Fibroblast of pulmonary artery (primary cell): ENCODE results near the gene PAPSS1.
A peak's percentile ranks its signal among the peaks of the same experiment; 100 is the strongest.
"Not testable (repeated sequence)": the region's sequence is repeated elsewhere in the genome, so short reads cannot be mapped to it uniquely, and the experiment has no call there.

ENCODE experiments used
- DNase-seq: peaks from one replicate; pipeline ENCODE4 v3.0.0-alpha.2; 2010; ENCODE audit warnings: low read depth
- H3K4me3 ChIP-seq: replicated peaks from 2 replicates; pipeline ENCODE4 v1.5.1; 2011; ENCODE audit warnings: low read depth, mild to moderate bottlenecking, control low read depth, low read length, moderate library complexity
- TF ChIP-seq, protein P1 (sequence below): IDR thresholded peaks from 2 replicates; pipeline ENCODE4 v1.5.1; 2011; ENCODE audit warnings: mild to moderate bottlenecking, control low read depth, low read length, inconsistent platforms; ENCODE audit errors: missing control alignments

The PAPSS1 gene

DNA sequence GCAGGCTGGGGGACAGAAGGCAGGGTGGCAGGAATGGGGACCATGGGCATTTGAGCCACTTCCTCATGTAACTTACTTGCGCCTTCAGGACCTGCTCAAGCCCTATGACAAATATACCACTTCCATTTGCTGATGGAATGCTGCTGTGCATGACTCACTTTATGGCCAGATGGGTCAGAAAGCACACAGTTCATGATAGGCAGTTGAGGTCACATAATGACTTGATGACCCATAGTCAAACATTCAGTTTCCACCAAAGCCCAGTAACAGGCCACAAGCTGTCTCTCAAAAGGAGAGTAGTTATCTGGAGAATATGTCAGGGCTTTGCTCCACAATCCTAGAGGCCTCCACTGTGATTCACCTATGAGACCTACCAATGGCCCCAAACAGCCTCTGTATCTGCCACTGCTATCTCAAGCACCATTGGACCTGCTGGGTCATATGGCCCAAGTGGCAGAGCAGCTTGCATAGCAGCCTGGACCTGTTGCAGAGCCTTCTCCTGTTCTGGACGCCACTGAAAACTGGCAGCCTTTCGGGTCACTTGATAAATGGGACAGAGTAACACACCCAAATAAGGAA is 5.3 kb upstream of the PAPSS1 start:
- H3K4me3 ChIP-seq, result no peak overlapping the region
- TF ChIP-seq, protein P1, sequence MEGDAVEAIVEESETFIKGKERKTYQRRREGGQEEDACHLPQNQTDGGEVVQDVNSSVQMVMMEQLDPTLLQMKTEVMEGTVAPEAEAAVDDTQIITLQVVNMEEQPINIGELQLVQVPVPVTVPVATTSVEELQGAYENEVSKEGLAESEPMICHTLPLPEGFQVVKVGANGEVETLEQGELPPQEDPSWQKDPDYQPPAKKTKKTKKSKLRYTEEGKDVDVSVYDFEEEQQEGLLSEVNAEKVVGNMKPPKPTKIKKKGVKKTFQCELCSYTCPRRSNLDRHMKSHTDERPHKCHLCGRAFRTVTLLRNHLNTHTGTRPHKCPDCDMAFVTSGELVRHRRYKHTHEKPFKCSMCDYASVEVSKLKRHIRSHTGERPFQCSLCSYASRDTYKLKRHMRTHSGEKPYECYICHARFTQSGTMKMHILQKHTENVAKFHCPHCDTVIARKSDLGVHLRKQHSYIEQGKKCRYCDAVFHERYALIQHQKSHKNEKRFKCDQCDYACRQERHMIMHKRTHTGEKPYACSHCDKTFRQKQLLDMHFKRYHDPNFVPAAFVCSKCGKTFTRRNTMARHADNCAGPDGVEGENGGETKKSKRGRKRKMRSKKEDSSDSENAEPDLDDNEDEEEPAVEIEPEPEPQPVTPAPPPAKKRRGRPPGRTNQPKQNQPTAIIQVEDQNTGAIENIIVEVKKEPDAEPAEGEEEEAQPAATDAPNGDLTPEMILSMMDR, result no peak
- DNase-seq, result no peak

DNA sequence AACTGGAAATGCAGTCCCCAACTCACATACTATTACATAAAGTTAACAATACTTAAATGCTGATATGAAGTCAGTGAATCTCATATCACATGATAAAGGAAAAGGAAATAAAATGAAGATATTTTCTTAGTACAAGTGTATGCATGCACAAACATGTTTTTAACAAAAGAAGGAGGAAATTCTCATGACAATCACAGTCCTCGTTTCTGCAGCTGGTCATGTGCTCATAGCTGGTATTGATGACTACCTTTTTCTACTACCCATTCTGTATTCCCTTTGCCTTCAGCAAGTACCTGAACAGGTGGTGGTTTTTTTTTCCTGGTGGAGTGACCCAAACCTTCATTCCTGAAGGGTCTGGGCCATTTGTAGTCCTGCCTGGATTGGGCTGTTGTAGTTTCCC is 3.3 kb upstream of the PAPSS1 start:
- not testable (repeated sequence) for DNase-seq, H3K4me3 ChIP-seq

DNA sequence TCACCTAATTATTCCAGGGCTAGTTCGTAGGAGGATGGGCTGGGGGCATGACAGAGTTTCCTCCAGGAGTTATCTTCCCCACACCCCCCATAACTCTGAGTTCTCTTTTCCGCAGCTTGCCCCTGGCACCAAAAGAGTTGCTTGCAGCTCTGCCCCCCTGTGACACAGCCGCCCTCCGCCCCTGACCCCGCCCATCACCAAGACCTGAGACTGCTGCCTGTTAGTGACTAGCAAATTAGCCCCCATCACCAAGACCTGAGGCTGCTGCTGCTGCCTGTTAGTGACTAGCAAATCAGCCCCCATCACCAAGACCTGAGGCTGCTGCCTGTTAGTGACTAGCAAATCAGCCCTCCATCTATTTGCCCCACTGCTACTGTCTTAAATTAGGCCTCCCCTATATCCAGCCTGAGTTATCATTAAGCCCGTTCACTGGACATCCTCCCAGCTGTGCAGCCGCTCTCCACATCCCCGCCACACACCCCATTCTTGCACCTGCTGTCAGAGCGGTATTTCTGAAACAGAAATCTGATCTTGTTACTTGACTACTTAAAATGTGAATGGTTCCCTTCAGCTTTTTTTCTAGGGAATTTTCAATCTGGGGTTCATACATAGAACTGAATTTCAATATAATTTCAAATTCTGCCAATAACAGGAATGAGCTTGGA is 1.5 kb upstream of the PAPSS1 start:
- TF ChIP-seq, protein P1, result no peak
- peak overlapping the region; percentile 69 for H3K4me3 ChIP-seq
- no peak for DNase-seq

DNA sequence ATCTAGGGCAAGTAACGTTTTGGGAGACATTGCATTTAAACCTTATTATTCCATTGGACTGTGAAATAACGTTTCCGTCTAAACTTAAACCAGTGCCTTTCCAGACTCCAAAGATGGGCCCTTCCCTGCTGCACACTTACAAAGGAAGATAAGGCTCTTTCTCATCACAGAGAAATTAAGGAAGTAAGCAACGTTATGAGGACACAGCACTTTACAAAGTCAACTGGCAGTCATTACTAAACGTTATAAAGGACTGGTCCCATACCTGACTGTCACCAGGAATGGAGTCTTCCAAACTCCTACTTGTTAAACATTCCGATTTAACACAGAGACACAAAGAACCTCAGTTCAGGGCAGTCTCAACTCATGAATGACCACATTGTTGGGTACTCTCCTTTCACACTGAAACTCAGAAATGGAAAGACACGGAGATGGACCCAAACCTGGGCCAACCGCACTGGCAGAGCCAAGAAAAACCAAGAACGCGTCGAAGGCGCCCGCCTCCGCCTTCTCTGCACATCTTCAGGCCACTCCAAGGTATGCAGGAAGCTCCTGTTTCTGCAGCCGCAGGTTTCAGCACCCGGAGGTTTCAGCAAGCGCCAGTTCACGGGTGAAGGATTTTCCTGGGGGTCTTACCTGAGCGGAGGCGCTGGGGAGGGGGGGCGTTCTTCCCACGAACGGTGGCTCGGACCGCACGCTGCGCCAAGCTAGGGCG is 670 bp downstream of the PAPSS1 start:
- peak; percentile 34 for DNase-seq
- peak overlapping the region; percentile 88 for H3K4me3 ChIP-seq
- TF ChIP-seq, protein P1, result no peak

DNA sequence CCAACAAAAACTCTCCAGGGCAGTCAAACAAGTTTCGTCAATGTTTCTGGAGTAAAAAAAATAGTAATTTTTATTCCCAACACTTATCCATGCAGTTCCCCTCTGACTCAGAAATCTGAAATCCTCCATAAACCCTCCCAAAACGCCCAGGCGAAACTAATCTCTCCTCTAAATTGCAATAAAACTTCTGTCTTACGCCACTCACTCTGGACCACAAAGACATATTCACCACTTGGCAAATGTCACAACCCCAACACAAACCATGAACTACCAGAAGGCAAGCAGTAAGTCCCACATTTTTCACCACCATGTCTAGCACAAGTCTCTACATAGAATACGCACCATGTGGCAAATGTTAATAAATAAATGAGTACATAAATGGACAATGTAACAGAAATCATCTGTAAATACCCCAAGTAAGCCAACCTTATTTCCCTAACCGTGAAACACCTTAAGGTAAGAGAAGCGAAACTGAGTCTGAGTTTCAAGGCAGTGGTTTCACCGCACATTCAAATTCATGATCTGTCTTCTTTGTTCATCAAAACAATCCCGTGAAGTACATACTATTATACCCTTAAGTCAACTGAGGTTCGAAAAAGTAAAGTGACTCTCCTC is 1.6 kb downstream of the PAPSS1 start:
- no peak for DNase-seq
- H3K4me3 ChIP-seq, result peak overlapping the region; percentile 88
- TF ChIP-seq, protein P1, result no peak

DNA sequence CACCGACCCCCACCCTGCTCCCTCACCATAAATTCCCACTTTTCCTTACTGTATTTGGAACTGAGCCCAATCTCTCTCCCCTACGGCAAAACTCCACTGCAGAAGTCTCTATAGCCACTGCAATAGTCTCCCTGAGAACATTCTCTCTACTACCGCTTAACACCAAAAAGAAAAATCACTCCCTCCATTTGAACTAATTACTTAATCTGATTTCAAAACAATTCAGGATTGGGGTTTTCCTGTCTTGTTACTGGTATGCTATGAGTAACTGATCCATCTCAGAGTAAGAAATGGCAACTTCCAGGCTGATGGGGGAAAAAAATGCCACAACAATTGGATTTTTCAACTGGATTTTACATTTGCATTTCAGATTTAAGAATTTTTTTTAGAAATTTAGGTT is 5.8 kb downstream of the PAPSS1 start:
- H3K4me3 ChIP-seq, result no peak overlapping the region
- DNase-seq, result no peak
- TF ChIP-seq, protein P1, result no peak

DNA sequence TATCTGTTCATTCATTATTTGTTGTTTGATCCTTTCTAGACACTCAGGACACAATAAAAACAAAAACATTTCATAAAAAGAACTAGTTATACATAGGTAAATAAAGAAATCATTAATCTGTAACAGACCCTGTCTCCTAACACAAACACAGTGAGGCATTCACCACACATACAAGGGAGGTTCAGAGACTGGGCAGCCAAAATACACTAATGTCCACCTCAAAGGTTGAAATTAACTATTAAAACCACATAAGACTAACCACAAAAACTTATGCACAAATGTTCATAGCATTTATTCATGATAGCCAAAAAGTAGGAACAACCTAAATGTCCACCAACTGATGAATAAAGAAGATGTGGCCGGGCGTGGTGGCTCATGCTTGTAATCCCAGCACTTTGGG is 7.8 kb downstream of the PAPSS1 start:
- TF ChIP-seq, protein P1, result no peak
- DNase-seq, result no peak
- H3K4me3 ChIP-seq, result no peak overlapping the region
